Coronary artery (tissue), 2 donors: ENCODE measurements around the gene PTPN20.

ENCODE experiments used
- DNase-seq: peaks from one replicate; pipeline ENCODE4 v3.0.0-alpha.2; 2017; ENCODE audit warnings: low spot score
- H3K27ac ChIP-seq, 2 donors: fragments of 200-600 bp; sonication (generic); one replicate each; pipeline ENCODE4 v1.5.1; 2016 to 2019
- H3K4me3 ChIP-seq: fragments of 200-600 bp; sonication (generic); 2 replicates; pipeline ENCODE4 v1.5.1; 2016; ENCODE audit warnings: mild to moderate bottlenecking, moderate library complexity
- CTCF ChIP-seq: fragments of 200-600 bp; sonication (generic); IDR thresholded peaks from one replicate; pipeline ENCODE4 v1.5.1; 2019; ENCODE audit warnings: antibody characterized with exemption

Gene PTPN20

DNA sequence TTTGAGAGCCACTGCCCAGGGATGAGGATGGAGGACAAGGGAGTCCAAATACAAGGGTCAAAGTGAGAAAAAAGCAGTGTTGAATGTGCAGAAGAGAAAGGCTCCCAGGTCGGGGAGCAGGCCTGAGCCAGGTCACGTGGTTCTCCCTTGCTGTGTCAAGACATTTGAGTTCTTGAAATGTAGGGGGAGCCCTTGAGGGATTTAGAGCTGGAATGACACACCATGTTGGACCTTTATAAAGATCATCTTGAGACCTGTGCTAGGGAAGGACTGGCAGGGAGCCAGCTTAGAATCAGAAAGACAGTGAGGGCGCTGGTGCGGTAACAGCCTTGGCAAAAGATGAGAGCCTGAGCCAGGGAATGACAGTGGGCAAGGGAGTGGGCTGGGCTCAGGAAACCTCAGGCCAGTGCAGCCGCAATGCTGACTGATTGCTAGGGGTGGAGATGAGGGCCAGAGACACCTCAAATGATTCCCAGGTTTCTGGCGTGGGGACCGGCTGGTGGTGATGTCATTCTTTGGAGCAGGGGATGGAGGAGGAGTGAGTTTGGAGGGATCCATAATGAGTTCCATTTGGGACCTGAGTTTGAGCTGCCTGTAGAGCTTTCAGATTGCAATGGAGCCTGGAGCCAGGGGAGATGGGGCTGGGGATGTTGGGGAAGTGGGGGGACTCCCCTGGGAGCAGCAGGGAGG is 120.1 kb downstream of the PTPN20 start:
- peak; percentile 74 for DNase-seq
- peak overlapping the region in 1 of 2 donors; percentile 80 for H3K27ac ChIP-seq
- TF ChIP-seq CTCF = no peak
- H3K4me3 ChIP-seq = no peak overlapping the region

- Histone ChIP-seq H3K27ac (peak overlapping the region in 1 of 2 donors; percentile 80), H3K4me3 (no peak overlapping the region)
- TF ChIP-seq CTCF = no peak
- no peak for DNase-seq
Observed at GRCh38 chr10:47031901-47032465, 120.8 kb downstream of the PTPN20 start.

DNA sequence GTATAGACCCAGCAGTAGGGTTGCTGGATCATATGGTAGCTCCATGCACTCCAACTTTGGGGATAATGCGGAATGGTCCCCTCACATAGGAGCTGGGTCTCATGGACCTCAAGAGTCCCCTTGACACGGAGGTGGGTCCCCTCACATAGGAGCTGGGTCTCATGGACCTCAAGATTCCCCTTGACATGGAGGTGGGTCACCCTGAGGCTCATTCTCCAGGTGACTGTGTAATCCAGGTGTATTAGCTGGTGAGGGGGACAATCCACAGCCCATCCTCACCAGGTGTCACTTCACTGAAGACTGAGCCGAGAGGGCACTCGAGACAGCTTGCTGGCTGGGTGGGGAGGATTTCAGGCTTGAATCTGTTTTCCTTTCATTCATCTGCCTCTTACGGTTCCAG is 121.9 kb downstream of the PTPN20 start:
- DNase-seq = no peak
- no peak overlapping the region for H3K27ac ChIP-seq
- TF ChIP-seq CTCF = no peak
- no peak overlapping the region for H3K4me3 ChIP-seq

DNA sequence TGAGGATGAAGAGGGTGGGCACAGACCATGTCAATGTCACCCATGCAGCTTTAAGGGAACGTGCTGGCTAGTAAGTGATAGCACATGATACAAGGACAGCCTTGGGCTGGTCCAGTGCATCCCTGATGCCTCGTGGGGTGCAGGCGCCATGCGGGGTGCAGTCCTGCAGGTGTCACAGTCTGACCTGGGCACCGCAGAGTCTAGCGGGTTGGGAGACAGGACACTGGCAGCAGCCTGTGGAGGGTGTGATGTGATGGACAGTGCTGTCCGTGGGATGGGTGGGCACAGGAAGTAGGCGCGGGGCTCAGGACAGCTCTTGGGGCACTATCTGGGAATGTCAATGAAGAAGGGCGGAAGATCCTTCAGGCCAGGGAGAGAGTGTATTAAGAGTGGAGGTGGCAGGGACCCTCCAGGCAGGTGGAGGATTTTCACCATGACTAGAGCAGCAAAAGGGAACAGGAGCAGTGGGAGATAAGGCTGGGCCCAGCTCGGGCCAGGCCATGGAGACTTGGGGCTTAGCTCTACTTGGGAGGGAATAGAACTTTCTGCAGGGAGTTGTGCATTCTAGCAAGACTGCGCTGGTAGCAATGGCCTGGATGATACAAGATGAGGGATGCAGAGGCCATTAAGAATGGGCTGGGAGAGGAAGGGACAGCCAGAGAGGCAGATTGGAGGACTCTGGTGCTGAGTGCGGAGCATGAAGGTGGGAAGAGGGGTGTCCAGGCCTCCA is 122.5 kb downstream of the PTPN20 start:
- Histone ChIP-seq H3K27ac (no peak overlapping the region), H3K4me3 (no peak overlapping the region)
- no peak for DNase-seq
- no peak for TF ChIP-seq CTCF

DNA sequence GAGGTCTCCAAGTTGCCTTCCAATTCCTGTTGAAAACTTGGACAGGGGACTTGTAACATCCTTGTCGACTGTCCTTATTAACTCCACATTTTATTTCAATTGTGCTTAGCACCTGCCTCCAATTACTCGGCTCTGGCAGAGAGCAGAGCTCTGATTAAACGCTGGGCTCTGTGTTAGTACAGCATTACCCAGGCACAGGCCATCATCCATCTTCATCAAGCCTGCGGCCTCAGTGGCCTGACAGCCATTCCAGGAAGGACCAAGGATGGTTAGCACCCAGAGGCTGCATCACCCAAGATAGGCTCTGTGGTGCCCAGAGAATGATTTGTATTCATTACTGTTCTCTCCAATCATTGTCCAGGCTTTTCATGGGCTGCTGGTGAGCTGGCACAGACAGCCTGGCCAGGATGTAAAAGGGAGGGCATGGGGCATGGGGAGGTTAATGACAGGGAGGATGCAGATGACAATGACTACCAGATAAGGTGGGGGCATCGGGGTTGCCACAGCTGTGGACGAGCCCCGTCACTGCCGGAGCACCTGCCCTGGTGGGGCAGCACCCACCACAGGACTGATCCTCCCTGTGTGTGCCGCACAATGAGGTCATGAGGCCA is 123.3 kb downstream of the PTPN20 start:
- Histone ChIP-seq H3K27ac (peak overlapping the region in 1 of 2 donors; percentile 37), H3K4me3 (no peak overlapping the region)
- TF ChIP-seq CTCF = no peak
- peak; percentile 62 for DNase-seq

DNA sequence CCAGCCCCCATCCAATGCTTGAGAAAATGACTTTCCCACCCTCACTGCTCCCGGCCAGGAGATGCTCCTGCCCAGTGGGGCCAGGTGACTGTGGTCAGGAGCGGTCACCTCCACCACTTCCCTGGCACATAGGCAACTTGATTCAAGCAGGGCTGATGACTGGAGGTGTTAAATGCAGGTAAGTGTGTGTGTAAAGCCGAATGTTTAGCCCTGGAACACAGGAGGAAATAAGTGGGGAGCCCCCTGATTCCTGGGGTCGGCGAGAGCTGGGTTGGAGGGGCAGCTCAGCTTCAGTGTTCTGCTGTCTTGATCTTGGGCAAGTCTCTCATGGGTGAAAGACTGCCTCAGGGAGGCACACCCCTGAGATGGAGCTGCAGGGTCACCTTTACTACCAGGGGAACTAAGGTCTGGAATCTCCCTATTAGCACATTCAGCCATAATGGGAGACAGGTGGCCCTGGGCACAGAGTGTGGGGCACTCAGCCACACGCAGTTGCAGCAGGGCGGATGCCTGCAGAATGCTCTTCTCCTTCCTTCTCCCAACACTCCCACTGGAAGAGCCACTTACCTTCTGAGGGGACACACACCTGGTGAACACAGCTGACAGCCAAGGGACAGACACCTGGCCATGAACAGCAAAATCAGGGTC is 124.1 kb downstream of the PTPN20 start:
- TF ChIP-seq CTCF = no peak
- Histone ChIP-seq H3K27ac (no peak overlapping the region), H3K4me3 (no peak overlapping the region)
- DNase-seq = no peak
